Stimulated activated CD4-positive, alpha-beta T cell treated with anti-CD3 and anti-CD28 coated beads, TNF-alpha, amount 100 ng/mL, for 24 hours (primary cell): ENCODE data around the gene KCNA5.

Source experiments
- DNase-seq, 3 experiments: peaks; one replicate each; pipeline ENCODE4 v3.0.0-alpha.2; 2020; ENCODE audit warnings: low read depth in 3 of 3

KCNA5 gene

DNA sequence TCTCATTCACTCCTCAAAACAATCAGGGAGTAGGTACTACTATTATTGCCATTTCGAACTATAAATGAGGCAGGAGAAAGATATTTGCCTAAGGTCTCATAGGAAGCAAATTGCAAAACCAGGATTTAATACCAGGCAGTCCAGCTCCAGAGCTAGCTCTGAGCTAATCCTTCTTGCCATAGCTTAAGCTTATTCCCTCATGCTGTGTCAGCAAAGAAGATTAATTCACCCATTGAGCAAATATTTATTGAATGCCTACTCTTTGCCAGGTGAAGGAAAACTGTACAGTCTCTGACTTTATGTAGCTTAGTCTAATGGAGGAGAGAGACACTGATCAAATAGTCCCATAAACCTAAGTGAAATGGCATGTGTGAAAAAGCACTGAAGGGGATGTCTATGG is 19.5 kb downstream of the KCNA5 start:
- no peak for DNase-seq

DNA sequence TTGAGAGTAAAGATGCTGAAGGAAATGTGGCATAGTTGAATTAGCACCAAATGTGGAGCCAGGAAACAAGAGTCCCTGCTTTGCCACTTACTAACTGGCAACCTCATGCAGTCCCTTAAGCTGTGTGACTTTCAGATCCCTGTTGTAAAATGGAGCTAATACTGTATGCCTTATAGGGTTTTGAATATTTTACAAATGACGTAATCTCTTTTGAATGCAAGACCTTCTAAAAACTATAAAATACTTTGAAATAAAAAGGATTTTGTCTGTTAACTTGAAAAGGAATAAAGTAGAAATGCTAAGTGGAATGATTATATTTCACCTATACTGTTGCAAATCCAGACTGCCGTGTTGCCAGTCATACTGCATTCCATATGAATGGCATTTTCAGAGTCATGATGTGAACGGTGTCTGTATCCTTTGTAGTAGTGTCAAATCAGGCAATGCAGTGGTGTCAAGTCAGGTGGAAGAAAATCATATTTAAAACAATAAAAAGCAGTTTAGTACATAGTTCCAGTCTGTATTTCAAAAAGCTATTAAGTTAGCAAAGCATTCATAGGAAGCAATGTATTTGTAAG is 21.3 kb downstream of the KCNA5 start:
- no peak for DNase-seq

DNA sequence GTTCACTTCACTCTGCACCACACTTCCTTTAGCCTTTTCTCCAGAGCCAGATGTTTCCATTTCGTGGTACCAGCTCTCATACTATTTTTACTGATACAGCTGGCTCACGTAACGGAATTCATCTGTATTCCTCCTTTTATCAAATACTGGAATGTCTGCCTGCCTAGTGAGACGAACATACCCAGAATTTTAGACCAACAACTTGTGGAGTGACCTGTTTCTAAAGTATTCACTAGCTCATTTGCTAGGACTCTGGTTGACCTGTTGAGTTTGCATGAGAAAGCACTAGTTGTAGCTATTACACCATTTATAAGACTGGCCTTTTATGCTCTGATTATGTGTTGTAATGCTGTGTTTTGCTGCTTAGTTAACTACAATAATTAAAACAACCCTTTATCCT is 22.6 kb downstream of the KCNA5 start:
- no peak for DNase-seq

DNA sequence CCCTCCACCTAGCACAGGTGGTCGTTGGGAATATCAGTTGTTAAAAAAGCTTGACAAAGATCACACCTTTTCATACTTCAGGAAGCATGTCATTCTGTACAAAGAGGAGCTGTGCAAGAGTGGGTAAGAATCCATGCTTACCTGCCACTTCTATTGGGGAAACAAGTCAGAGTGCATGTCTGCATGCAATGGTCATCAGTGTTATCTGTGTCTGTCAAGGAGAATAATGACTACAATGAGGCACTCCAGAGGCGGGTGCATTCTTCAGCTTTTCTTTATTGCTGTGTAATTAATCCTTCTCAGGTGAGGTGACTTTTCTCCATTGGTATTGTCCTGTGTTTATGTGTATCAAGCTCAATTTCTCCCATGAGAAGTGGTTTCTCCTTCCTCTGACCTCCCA is 24.4 kb downstream of the KCNA5 start:
- no peak for DNase-seq

DNA sequence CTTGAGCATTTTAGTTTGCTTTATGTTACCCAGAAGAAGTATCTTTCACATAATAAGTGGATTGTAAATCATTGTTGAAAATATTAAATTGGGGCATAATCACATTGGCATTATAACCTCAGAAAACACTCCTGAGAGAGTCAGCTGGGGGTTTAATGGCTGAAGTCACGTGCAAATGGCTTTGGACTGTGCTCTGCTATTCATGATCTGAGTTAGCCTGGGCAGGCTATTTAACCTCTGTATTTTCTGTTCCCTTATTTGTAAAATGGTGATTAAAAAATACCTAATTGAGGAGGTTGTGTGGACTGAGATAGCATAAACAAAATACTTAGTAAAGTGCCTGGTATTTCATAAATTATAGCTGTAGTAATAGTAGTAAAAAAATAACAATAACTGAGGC is 24.9 kb downstream of the KCNA5 start:
- DNase-seq = no peak

DNA sequence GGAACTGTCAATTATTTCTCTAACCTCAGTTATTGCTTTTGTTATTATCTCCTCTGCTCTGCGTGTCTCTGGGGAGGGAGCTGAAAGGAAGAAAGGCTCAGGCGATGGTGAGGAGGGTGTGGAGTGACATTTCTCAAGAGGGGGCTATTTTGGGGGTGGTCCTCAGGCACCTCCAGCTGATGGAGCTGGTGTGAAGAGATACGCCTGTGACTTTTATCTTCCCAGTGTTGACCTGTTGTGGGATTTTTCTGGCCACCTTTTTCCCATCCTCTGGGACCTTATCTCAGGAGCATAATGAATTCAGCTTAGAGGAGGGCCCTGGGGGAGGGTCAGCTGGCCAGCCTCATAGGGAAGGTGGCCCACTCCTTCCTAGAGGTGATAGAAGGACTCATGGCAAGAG is 26.4 kb downstream of the KCNA5 start:
- no peak for DNase-seq

DNA sequence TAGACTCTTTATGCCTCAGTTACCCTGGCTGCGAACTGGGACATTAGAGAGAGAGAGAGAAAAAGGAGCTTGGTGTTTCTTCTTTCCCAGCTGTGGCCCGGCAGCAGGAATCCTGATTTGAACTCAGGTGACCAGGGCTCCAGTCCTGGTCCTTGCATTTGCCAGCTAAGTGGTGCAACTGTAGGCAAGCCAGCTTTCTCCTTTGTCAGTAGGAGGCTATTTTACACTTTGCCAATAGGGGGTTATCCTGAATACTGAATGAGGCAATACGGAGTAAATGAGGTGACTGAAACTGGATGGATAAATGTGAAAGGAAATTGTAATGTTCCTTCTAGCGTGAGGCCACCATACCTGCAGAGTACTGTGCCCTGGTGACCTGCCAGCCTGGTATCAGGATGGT is 27.8 kb downstream of the KCNA5 start:
- no peak for DNase-seq

DNA sequence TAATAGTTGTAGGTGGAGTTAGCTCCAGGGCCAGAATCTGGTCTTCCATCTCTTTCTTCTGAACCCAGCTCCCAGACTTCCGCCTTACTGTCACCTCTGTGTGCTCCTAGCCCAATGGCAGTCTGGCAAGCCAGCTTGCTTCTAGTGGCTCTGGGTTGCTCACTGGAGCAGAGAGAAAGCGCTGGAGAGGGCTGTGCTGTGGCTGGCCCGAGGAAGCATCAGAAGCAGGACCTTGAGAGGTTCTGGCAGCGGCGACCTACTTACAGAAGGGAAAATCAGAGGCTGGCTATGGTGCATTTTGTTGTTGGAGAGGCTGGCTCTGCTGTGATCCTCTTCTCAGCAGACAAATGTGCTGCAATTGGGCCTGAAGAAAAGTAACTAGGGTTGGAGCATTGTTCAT is 28.6 kb downstream of the KCNA5 start:
- DNase-seq = no peak

DNA sequence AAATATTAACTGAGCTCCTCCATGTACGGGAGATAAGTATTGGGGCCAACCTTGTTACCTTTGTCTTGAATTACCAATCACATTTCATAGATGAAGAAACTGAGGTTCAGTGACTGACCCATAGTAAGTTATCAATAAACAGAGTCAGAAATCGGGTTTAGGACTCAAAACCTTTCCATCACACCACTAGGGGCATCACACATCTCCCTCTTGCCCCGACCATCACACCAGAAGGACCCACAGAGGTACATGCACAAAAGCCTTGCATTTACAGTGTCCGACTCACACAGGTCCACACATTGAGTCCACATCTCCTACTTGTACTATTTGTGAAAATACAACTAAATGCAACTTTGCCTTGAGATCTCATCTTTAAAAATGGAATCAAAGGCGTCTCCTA is 29.4 kb downstream of the KCNA5 start:
- no peak for DNase-seq

DNA sequence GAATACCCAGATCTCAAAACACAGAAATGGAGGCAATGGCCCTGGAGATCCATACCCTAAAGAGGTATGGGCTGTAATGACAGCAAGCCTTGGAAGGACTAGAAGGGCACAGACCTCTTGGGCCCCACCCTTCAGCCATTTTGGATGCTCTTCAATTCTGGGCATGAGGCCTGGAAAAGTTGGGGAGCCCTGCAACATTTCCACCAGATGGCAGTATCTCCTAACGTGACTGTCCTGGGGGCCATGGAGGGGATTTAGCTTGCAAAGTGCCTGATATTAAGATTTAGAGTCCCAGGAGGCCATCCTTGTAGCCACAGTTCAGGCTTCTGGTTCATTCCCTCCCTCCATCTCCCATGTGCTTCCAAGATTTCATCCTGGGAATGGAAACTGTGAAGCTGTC is 30.2 kb downstream of the KCNA5 start:
- no peak for DNase-seq

DNA sequence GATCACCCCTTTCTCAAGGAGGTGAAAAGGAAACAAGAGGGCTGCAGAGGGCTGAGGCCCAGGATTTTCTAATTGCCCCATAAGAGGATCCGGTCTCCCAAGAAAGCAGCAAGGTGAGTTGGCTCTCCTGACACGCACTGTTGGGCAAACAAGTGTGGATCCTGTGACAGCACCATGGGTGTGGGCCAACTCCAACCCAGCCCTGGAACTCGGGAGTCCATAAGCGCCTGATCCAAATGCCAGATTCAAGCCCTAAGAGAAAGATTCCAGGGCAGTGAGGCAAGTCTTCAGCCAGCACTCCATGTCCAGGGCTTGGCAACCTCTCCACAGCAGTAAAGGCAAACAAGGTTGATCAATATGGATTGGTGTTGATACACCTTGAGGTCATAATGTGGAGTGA is 33.1 kb downstream of the KCNA5 start:
- DNase-seq = no peak

DNA sequence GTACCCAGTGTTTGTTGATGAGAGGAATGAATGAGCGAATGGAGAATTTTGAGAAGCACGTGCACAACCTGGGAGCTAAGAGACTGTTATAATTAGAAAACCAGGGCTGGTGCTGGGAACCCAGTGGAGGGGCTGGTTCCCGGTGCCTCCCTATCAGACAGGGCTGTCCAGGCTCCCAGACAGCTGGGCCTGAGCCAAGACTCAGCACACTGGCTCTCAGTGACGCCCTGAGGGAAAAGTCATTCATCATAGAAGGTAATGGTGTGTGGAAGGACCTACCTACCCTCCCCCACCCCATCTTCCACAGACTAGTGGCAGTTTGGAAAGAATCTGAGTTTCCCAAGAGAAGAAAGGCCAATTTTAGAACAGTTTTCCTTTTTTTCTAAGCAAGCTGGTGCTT is 34.7 kb downstream of the KCNA5 start:
- DNase-seq = no peak

DNA sequence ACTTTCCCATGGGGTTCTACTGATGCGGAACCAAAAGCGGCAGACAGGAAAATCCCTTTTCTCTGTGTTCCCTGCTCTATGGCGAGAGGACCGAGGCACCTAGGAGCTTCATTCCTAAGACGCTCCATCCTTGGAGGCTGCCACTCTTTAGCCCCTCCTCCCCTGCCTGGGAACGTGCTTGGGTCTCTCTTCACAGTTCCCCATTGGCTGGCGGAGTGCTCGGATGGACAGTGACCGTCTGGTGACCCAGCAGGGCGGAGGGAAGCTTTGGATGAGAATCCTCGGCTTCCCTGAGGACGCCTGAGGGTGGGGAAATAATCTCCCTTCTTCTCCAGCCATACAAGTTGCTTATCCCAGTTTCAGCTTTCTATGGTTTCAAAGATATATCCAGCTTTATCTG is 37.3 kb downstream of the KCNA5 start:
- no peak for DNase-seq

DNA sequence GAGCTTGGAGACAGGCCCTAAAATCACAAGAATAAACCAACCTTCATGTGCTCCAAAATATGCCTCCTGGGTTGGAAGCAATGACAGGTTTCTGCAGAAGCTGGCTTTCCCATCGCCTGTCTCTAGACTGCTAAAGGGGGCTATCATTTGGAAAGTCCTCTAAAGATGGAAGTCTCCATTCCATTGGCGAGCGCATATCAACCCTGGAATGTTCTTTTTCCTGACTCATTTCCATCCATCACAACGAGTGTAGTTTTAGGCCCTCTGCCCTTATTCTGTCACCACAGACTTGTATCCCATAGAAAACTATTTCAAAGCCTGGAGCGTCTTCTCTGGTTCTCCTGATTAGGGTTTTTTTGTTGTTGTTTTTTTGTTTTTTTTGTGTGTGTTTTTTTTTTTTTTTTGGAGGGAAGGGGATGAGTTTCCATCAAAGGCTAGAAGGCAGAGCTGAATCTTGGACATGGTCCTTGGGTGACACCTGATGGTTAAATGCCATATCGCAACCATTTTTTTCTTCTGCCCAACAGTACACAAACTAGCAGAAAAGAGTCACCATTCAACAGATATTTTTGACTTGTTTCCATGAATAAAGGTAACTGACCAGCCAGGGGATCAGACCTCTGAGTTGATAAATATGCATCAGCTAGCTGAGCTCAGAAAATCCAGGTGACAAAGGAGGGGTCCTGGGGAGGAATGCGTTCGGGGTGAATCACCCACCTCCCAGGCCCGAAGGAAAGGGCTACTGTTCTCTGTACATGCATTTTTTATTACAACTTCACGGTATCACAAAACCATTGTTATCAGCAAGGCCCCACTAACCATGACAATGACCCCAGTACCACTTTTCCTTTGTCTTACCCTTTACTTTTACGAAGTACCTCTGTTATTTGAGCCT is 40.5 kb downstream of the KCNA5 start:
- no peak for DNase-seq

DNA sequence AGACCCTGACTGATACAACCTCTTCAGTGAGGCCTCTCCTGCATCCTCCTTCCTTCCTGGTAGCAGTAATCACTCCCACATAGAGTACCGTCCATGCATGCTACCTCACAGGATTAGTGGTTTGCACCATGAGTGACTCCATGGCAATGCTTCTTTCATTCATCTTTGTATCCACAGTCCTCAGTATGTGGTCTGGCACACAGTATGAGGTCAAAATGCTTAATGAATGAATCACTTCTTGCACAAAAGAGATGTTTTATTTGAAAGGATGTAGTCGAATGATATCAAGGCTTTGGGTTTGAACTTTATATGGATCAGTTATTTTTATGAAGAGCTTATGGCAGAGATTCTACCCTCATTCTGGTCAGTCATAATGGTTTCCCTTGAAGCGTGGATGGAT is 42.2 kb downstream of the KCNA5 start:
- DNase-seq = no peak

DNA sequence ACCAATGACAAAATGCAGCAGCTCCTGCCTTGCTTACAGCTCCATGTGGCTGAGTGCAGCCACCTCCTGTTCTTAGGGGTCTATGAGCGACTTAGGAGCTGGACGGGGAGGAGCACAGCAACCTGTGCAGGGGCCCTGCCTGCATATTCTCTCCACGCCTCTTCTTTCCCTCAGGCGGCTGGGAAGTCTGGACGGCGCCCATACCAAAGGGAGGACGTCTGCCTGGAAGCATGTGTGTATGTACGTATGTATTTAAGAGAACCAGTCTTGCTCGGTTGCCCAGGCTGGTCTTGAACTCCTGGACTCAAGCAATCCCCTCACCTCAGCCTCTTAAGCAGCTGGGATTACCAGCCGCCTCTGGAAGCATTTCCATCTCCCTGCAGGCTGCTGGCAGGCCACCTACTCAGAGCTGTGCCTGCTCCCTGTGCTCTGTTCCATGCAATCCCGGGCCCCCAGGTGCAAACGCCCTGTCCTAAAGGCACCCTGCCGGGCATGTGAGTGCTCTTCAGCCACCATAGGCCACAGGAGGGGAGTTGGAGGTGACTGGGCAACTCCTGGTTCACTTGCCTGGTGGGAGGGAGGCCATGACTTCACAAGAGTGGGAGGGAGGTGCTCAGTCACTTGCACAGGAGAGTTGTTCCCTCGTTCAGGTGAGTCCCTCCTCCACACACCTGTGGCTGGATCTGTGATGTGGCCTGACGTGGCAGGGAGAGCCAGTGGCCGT is 44.3 kb downstream of the KCNA5 start:
- DNase-seq = no peak

DNA sequence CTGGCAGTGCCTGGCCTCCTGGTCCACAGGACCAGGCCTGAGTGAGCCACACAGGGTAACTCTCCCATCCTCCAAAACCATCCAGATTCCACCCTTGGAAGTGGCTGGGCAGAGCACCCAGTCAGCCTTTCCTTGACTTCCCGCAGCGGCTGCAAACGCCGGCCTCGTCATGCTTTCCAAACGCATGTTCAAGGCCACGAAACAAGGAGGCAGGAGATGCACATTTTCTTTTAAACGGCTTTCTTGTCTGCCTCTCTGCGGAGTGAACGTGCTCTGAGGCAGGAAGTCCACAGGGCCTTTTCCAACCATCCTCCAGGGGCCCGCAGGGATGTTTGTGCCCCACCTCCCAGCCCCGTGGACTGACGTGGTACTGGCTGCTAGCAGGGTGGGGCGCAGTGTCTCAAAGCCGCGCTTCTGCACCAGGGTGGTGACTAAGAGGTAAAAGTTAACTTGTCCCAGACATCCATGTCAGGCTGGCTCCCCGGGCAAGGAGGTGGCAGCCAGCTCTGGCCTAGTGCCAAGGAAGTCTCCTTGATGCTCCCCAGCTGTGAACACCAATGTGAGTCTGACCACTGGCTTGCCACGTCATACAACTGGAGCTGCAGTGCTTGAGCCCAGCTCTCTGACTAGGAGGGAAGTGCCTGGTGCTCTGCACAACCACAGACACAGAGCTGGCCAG is 45.0 kb downstream of the KCNA5 start:
- DNase-seq = no peak

DNA sequence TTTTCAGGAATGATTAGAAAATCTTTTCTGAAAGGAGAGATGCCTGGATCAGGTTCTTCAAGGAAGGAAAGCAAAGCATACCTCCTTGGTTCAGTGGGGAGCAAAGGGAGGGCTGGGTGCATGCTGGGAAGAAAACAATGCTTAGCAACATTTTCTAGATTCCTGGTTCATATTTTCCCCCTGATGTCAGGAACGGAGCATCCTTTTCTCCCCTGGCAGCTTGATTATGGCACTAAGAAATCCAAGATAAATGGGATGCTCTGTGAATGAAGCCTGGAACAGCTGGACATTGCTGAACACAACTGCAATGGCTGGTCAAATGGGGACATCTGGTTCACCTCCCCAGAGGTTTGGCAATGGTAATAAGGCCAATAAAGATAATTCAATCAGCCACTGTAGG is 50.9 kb downstream of the KCNA5 start:
- DNase-seq = no peak

DNA sequence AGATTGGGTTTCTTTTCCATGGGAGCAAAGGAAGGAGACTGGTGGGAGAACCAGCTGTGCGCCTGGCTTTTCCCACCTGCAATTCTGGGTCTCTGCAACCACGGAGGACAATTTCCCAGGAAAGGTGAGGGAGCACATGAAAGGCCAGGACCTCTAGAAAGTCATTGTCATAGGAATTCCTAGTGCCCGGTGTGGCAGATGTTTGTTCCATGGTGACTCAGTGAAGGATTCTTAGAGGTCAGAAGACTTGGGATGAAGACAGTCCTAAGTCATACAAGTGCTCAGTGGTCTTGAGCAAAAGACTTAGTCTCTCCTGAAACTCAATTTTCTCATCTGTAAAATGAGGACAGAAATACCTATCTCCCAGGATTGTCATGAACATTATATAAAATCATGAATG is 51.3 kb downstream of the KCNA5 start:
- no peak for DNase-seq
